ENCODE measurements around the gene SYNDIG1. TPM values are rescaled to one million over a fixed set of nuclear protein-coding genes. Genes with fewer than 3 reads are reported as not detected.

The SYNDIG1 gene
- total RNA-seq, 2 experiments from 2014 or later, result not detected

- TF ChIP-seq CTCF (IDR thresholded peaks at IDR 0.05), result no peak
- Histone ChIP-seq H3K27ac (ENCODE audit: low read depth in 1 of 2, low read length in 2 of 2) (no peak overlapping the region), H3K27me3 (ENCODE audit: control insufficient read depth in 1 of 2, insufficient read depth in 2 of 2, low read length in 2 of 2) (no peaks in the 10 kb centered on the region), H3K4me3 (ENCODE audit: low read length) (no peak overlapping the region), H3K9me3 (ENCODE audit: control insufficient read depth in 1 of 2, insufficient read depth in 1 of 2, low read length in 2 of 2) (peaks cover 0 to 25% of the 10 kb centered on the region in 2 experiments), H3K36me3 (ENCODE audit: insufficient read depth, low read length) (no peaks in the 10 kb centered on the region), H3K4me1 (ENCODE audit: insufficient read depth, low read length) (no peaks in the 10 kb centered on the region)
- intact Hi-C loops (cut with DNase I, micrococcal nuclease), result no loop called here
- H3K27me3 Mint-ChIP-seq, result no peaks in the 10 kb centered on the region
- DNase-seq (no peak), ATAC-seq (ENCODE audit: poor library complexity) (no peak)
- H3K4me3 Mint-ChIP-seq, result no peak overlapping the region
- H3K9me3 Mint-ChIP-seq, result no peaks in the 10 kb centered on the region
- H3K36me3 Mint-ChIP-seq (ENCODE audit: low read depth), result no peaks in the 10 kb centered on the region
- POLR2A ChIA-PET, result no interaction called here
- H3K4me1 Mint-ChIP-seq (ENCODE audit: low read depth), result no peaks in the 10 kb centered on the region
- CTCF ChIA-PET, result no interaction called here
- H3K27ac Mint-ChIP-seq, result no peak overlapping the region
These were observed 110.0 kb downstream of the SYNDIG1 start for GRCh38 chr20:24579475-24579874.

DNA sequence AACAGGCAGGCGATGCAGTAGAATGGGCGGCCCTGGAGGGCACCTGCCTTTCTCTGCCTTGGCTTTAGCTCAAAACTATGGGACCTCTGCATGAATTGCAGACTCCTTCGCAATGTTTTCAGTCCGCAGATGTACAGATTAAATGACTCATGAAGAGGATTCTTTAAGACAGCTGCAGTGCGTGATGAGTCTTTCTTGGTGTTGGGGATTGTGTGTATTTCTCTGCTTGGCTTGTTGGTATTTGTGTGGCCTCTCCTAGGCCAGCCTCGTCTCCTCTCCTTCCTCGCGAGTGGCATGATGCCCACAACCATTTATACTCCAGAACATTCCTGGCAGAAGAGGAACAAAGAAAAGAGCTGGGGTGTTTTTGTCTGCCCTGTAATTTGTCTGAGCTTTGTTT is 110.6 kb downstream of the SYNDIG1 start:
- TF ChIP-seq CTCF (IDR thresholded peaks at IDR 0.05), result no peak
- Mint-ChIP-seq H3K36me3 (ENCODE audit: low read depth) (no peaks in the 10 kb centered on the region), H3K4me1 (ENCODE audit: low read depth) (no peaks in the 10 kb centered on the region), H3K27me3 (no peaks in the 10 kb centered on the region), H3K4me3 (no peak overlapping the region), H3K27ac (no peak overlapping the region), H3K9me3 (no peaks in the 10 kb centered on the region)
- Histone ChIP-seq H3K4me3 (ENCODE audit: low read length) (no peak overlapping the region), H3K36me3 (ENCODE audit: insufficient read depth, low read length) (no peaks in the 10 kb centered on the region), H3K27ac (ENCODE audit: low read depth in 1 of 2, low read length in 2 of 2) (no peak overlapping the region), H3K4me1 (ENCODE audit: insufficient read depth, low read length) (no peaks in the 10 kb centered on the region), H3K9me3 (ENCODE audit: control insufficient read depth in 1 of 2, insufficient read depth in 1 of 2, low read length in 2 of 2) (peaks cover 0 to 25% of the 10 kb centered on the region in 2 experiments), H3K27me3 (ENCODE audit: control insufficient read depth in 1 of 2, insufficient read depth in 2 of 2, low read length in 2 of 2) (no peaks in the 10 kb centered on the region)
- ATAC-seq (ENCODE audit: poor library complexity) (no peak), DNase-seq (no peak)
- intact Hi-C loops (cut with DNase I, micrococcal nuclease), result no loop called here
- ChIA-PET CTCF (no interaction called here), POLR2A (no interaction called here)

- Histone ChIP-seq H3K9me3 (ENCODE audit: control insufficient read depth in 1 of 2, insufficient read depth in 1 of 2, low read length in 2 of 2) (peaks cover 0 to 25% of the 10 kb centered on the region in 2 experiments), H3K4me3 (ENCODE audit: low read length) (no peak overlapping the region), H3K4me1 (ENCODE audit: insufficient read depth, low read length) (no peaks in the 10 kb centered on the region), H3K27me3 (ENCODE audit: control insufficient read depth in 1 of 2, insufficient read depth in 2 of 2, low read length in 2 of 2) (no peaks in the 10 kb centered on the region), H3K36me3 (ENCODE audit: insufficient read depth, low read length) (no peaks in the 10 kb centered on the region), H3K27ac (ENCODE audit: low read depth in 1 of 2, low read length in 2 of 2) (no peak overlapping the region)
- Mint-ChIP-seq H3K27me3 (no peaks in the 10 kb centered on the region), H3K27ac (no peak overlapping the region), H3K4me1 (ENCODE audit: low read depth) (no peaks in the 10 kb centered on the region), H3K4me3 (no peak overlapping the region), H3K36me3 (ENCODE audit: low read depth) (no peaks in the 10 kb centered on the region), H3K9me3 (no peaks in the 10 kb centered on the region)
- intact Hi-C loops (cut with DNase I, micrococcal nuclease), result no loop called here
- CTCF ChIA-PET, result no interaction called here
- no peak for TF ChIP-seq CTCF (IDR thresholded peaks at IDR 0.05)
- ATAC-seq (ENCODE audit: poor library complexity) (no peak), DNase-seq (no peak)
- POLR2A ChIA-PET, result no interaction called here
These were observed 111.4 kb downstream of the SYNDIG1 start for GRCh38 chr20:24580855-24581254.
